WTC11 (cell line): Measurements from ENCODE around the gene GATAD2A.

Experiments used
- ATF2 ChIP-seq: sonication (generic); formaldehyde crosslinking; IDR thresholded peaks from 2 replicates; pipeline ENCODE4 v1.8.1; 2022; ENCODE audit warnings: low read depth, missing genetic modification reagents, borderline replicate concordance
- CBFB ChIP-seq: sonication (generic); formaldehyde crosslinking; IDR thresholded peaks from 2 replicates; pipeline ENCODE4 v1.8.1; 2022; ENCODE audit warnings: mild to moderate bottlenecking, low read depth, missing genetic modification reagents
- CTCF ChIP-seq: fragments of 200-600 bp; IDR thresholded peaks from 2 replicates; pipeline ENCODE4 v1.8.0; 2022; ENCODE audit warnings: antibody characterized with exemption
- HMGA2 ChIP-seq: fragments of 250-450 bp; sonication (Bioruptor Pico); IDR thresholded peaks from 2 replicates; pipeline ENCODE4 v1.4.0; 2021; ENCODE audit warnings: mild to moderate bottlenecking, moderate library complexity
- MAX ChIP-seq: sonication (generic); formaldehyde crosslinking; IDR thresholded peaks from 2 replicates; pipeline ENCODE4 v1.8.0; 2022; ENCODE audit warnings: mild to moderate bottlenecking, missing genetic modification reagents
- MXD4 ChIP-seq: fragments of 250-450 bp; sonication (Bioruptor Pico); IDR thresholded peaks from 2 replicates; pipeline ENCODE4 v1.8.0; 2021; ENCODE audit warnings: mild to moderate bottlenecking, moderate library complexity, borderline replicate concordance
- NR2C2 ChIP-seq: sonication (generic); formaldehyde crosslinking; IDR thresholded peaks from 2 replicates; pipeline ENCODE4 v1.8.0; 2022; ENCODE audit warnings: mild to moderate bottlenecking, missing genetic modification reagents
- SMAD3 ChIP-seq: sonication (generic); formaldehyde crosslinking; IDR thresholded peaks from 2 replicates; pipeline ENCODE4 v1.8.0; 2022; ENCODE audit warnings: missing genetic modification reagents, mild to moderate bottlenecking, borderline replicate concordance
- STAT6 ChIP-seq: sonication (generic); formaldehyde crosslinking; conservative IDR thresholded peaks from 2 replicates; pipeline ENCODE4 v1.8.1; 2023; ENCODE audit warnings: mild to moderate bottlenecking, low read depth, missing genetic modification reagents, moderate library complexity
- TCF7 ChIP-seq: sonication (generic); formaldehyde crosslinking; IDR thresholded peaks from 2 replicates; pipeline ENCODE4 v1.8.0; 2022; ENCODE audit warnings: mild to moderate bottlenecking, low read depth, missing genetic modification reagents, moderate library complexity
- TP53 ChIP-seq: sonication (generic); formaldehyde crosslinking; IDR thresholded peaks from 2 replicates; pipeline ENCODE4 v1.8.1; 2023; ENCODE audit warnings: mild to moderate bottlenecking, missing genetic modification reagents
- USF1 ChIP-seq: sonication (generic); formaldehyde crosslinking; IDR thresholded peaks from 2 replicates; pipeline ENCODE4 v1.8.0; 2022; ENCODE audit warnings: mild to moderate bottlenecking, missing genetic modification reagents

- TF ChIP-seq CTCF (no peak), TCF7 (no peak), ATF2 (CRISPR knock-in tag) (no peak), USF1 (CRISPR knock-in tag) (no peak), HMGA2 (CRISPR knock-in tag) (no peak), NR2C2 (CRISPR knock-in tag) (no peak), CBFB (CRISPR knock-in tag) (no peak), MXD4 (no peak), TP53 (CRISPR knock-in tag) (no peak), SMAD3 (CRISPR knock-in tag) (no peak), MAX (CRISPR knock-in tag) (no peak), STAT6 (CRISPR knock-in tag) (no peak)
Measured at GRCh38 chr19:19544954-19545591, 139.6 kb downstream of the GATAD2A start.
